ENCODE results near the gene FLT3. TPM values are rescaled to one million over a fixed set of nuclear protein-coding genes. Genes with fewer than 3 reads are reported as not detected.

Gene FLT3
- total and polyA plus RNA-seq, 7 donors: 0.23 to 3.5 (median 2.0) TPM; not detected in 1

DNA sequence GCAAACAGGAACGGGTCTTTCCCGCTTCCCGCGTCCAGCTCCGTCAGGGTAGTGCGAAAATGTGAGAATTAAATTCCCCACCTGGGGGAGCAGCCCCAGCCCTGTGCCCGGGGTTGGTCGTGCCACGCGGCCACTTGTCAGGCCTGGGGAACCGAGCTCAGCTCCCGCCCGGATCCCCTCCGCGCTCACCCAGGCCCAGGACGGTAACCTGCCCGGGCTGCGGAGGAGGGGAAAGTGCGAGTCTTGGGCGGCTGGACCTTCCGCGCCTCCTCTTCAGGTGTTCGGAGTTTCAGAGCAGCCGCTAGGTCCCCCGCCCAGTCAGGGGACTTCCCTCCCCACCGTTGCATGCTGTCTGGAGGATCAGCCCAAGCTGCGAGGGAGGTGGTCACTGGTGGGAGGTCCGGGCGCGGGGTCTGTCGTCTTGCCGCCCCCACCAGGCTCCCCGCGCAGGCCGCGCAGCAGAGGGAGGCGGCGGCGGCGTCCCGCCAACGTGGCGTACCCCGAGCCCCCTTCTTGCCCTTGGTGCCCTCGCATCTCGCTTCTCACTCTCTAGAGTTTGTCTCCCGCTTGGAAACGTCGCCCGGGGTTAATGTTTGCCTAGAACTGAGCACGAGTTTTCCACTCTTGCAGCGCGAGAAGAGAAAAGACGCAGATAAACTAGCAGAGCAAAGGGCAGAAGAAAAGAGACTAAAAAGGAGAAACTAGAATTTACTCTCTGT lies 119.9 kb downstream of the FLT3 start:
- no peak for DNase-seq
- Histone ChIP-seq H3K27me3 (peaks cover 49 to 97% (median 87%) of the 10 kb centered on the region in 3 donors), H3K9me3 (no peaks in the 10 kb centered on the region), H3K36me3 (no peaks in the 10 kb centered on the region), H3K4me1 (peaks cover 0 to 40% (median 29%) of the 10 kb centered on the region in 4 donors), H3K4me3 (no peak overlapping the region), H3K27ac (no peak overlapping the region)
- WGBS, 2 donors: 1 to 11% methylated on average over 54 of the region's 54 CpGs
- intact Hi-C loops (cut with DNase I): loop anchor here (5.0 to 10.0 kb wide), 2 partner anchors 603 to 1036 kb away; no protein-coding TSS in a partner anchor
- TF ChIP-seq POLR2A (IDR thresholded peaks at IDR 0.05) (no peak), EP300 (IDR thresholded peaks at IDR 0.05) (no peak), POLR2AphosphoS5 (IDR thresholded peaks at IDR 0.05) (no peak)
- TF ChIP-seq, protein P1, sequence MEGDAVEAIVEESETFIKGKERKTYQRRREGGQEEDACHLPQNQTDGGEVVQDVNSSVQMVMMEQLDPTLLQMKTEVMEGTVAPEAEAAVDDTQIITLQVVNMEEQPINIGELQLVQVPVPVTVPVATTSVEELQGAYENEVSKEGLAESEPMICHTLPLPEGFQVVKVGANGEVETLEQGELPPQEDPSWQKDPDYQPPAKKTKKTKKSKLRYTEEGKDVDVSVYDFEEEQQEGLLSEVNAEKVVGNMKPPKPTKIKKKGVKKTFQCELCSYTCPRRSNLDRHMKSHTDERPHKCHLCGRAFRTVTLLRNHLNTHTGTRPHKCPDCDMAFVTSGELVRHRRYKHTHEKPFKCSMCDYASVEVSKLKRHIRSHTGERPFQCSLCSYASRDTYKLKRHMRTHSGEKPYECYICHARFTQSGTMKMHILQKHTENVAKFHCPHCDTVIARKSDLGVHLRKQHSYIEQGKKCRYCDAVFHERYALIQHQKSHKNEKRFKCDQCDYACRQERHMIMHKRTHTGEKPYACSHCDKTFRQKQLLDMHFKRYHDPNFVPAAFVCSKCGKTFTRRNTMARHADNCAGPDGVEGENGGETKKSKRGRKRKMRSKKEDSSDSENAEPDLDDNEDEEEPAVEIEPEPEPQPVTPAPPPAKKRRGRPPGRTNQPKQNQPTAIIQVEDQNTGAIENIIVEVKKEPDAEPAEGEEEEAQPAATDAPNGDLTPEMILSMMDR (IDR thresholded peaks at IDR 0.05): no peak

DNA sequence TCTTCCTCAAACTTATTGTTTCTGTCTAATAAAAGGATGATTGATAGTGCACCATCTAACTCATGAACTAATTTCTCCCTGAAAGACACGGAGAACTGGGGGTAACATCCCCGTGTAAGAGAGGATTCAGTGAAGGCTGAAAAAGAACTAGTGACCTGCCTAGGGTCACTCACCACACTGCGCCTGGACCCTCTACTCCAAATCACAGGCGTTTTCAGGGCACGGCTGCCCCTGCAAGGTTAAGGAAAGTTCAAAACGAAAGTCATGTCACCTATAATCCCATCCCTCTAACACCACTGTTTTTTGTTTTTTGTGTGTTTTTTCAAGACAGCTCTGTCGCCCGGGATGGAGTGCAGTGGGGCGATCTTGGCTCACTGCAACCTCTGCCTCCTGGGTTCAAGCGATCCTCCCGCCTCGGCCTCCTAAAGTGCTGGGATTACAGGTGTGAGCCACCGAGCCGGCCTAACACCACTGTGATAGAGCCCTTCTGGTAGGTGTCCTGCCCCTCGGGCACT lies 120.6 kb downstream of the FLT3 start:
- Histone ChIP-seq H3K4me1 (peaks cover 0 to 41% (median 29%) of the 10 kb centered on the region in 4 donors), H3K36me3 (no peaks in the 10 kb centered on the region), H3K27ac (no peak overlapping the region), H3K27me3 (peaks cover 51 to 98% (median 88%) of the 10 kb centered on the region in 3 donors), H3K9me3 (no peaks in the 10 kb centered on the region), H3K4me3 (no peak overlapping the region)
- no peak for DNase-seq
- intact Hi-C loops (cut with DNase I): loop anchor here (5.0 to 10.0 kb wide), 2 partner anchors 603 to 1035 kb away; no protein-coding TSS in a partner anchor
- no peak for TF ChIP-seq EP300 (IDR thresholded peaks at IDR 0.05)
- peak in 1 of 4 donors; percentile 39 for TF ChIP-seq POLR2AphosphoS5 (IDR thresholded peaks at IDR 0.05)
- 1 to 8% methylated on average over 15 of the region's 15 CpGs for WGBS, 2 donors

DNA sequence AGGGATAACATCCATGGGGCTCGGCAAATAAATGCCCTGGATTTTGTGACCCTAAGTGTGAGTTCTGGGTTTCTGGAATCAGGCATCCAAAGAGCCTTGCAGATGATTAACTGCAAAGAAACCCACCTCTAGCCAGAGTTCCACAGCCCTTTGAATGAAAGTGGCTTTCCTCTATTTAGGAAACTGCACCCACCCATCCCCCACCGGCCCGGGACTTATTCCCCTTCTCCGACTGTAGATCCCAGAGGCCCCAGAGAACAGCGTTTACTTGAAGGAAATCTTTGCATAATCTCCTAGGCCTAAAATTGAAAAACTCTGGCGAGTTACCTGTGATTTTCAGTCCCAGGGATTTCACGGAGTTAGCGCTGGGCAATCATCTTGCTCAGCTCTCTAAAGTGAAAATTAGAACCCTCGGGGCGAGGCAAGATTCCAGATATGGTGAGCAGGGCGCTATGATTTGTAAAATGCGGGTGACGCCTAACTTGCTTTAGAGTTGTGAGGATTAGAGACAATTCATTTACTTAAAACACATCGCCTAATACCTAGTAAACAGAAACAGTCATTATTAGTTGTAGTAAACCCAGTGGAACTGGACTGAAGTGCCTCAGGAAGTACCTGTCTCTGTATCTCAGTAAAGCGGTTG lies 121.3 kb downstream of the FLT3 start:
- no peaks in the 10 kb centered on the region for H3K9me3 ChIP-seq
- H3K27ac ChIP-seq: no peak overlapping the region
- no peaks in the 10 kb centered on the region for H3K36me3 ChIP-seq
- H3K4me3 ChIP-seq: no peak overlapping the region
- no peak for DNase-seq
- no peak for TF ChIP-seq EP300 (IDR thresholded peaks at IDR 0.05)
- TF ChIP-seq, protein P1 (IDR thresholded peaks at IDR 0.05): no peak
- TF ChIP-seq POLR2A (IDR thresholded peaks at IDR 0.05): no peak
- no peak for TF ChIP-seq POLR2AphosphoS5 (IDR thresholded peaks at IDR 0.05)
- H3K27me3 ChIP-seq: peaks cover 51 to 100% (median 95%) of the 10 kb centered on the region in 3 donors
- whole genome bisulfite sequencing, 2 donors: 2 to 10% methylated on average over 15 of the region's 15 CpGs
- H3K4me1 ChIP-seq: peaks cover 0 to 41% (median 29%) of the 10 kb centered on the region in 4 donors
- intact Hi-C loops (cut with DNase I): no loop called here

DNA sequence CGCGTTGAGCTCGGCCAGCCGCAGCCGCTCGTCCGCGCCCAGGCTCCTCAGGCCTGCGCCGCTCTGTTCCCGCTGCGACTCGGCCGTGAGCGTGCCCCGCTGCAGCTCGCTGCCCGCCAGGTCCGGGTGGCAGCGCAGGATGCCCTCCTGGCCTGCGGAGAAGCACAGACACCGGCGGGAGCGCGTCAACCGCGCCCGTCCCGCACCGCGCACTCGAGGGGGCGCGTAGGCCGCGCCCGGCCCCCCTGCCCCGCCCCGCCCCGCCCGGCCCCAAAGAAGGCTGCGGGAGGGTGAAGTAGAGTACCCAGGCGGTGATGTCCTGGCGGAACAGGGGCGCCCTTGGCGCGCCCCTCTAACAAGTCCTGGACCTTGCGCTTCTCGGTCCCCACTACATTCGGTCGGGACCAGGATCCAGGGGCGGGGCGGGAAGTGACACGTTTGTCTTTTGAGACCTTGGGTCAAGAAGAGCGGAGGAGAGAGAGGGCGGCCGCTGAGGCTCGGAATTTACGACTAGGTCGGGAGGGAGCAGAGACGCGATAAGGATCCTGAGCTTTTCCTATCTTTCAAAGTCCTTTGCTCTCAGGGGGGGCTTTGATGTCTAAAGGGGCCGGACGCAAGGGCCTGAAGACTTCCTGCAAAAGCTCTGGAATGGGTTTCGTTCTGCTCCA lies 121.9 kb downstream of the FLT3 start:
- peaks cover 0 to 41% (median 29%) of the 10 kb centered on the region in 4 donors for H3K4me1 ChIP-seq
- no peak for TF ChIP-seq POLR2AphosphoS5 (IDR thresholded peaks at IDR 0.05)
- TF ChIP-seq POLR2A (IDR thresholded peaks at IDR 0.05): no peak
- TF ChIP-seq EP300 (IDR thresholded peaks at IDR 0.05): no peak
- TF ChIP-seq, protein P1 (IDR thresholded peaks at IDR 0.05): no peak
- H3K36me3 ChIP-seq: no peaks in the 10 kb centered on the region
- peak overlapping the region in 1 of 4 donors; percentile 8 for H3K4me3 ChIP-seq
- 1 to 3% methylated on average over 65 of the region's 65 CpGs for WGBS, 2 donors
- peaks cover 51 to 99% (median 93%) of the 10 kb centered on the region in 3 donors for H3K27me3 ChIP-seq
- H3K9me3 ChIP-seq: no peaks in the 10 kb centered on the region
- intact Hi-C loops (cut with DNase I): no loop called here
- DNase-seq: no peak
- H3K27ac ChIP-seq: no peak overlapping the region

All from sigmoid colon (tissue), 7 donors.